SK-N-SH (cell line): ENCODE results near the gene SCGN. TPM values are rescaled to one million over a fixed set of nuclear protein-coding genes. Genes with fewer than 3 reads are reported as not detected.

Source experiments
- CTCF ChIA-PET: fragments of 300-600, 350-600 bp; formaldehyde crosslinking; extraction: SDS; loops from one replicate; lab custom pipeline; 2021; lab: Yijun Ruan, JAX
- POLR2A ChIA-PET: fragments of 350-600 bp; sonication (Branson Sonifier 250); formaldehyde crosslinking; extraction: SDS; loops from one replicate; lab custom pipeline; 2020; ENCODE audit warnings: antibody characterized with exemption, inconsistent platforms; lab: Yijun Ruan, JAX
- DNase-seq: peaks from one replicate; pipeline ENCODE4 v3.0.0; 2012
- H2AFZ ChIP-seq: fragments of 200-600 bp; sonication (generic); 2 replicates; pipeline ENCODE4 v1.8.1; 2016; ENCODE audit warnings: antibody characterized with exemption, mild to moderate bottlenecking, low read depth
- H3F3A ChIP-seq: fragments of 200-600 bp; sonication (generic); replicated peaks from 2 replicates; pipeline ENCODE3; 2016; ENCODE audit warnings: antibody characterized with exemption, mild to moderate bottlenecking; ENCODE audit not compliant: insufficient read depth
- H3K27ac ChIP-seq, 2 experiments: fragments of 200-500 bp in 1 of 2; fragments of 200-600 bp in 1 of 2; sonication (Bioruptor generic) in 1 of 2; sonication (generic), shearing (Covaris generic) in 1 of 2; 2 replicates each; pipeline versions ENCODE4 v1.5.1 to v1.6.1; 2014 to 2016; ENCODE audit warnings: low read depth in 2 of 2, inconsistent platforms in 1 of 2, low read length in 1 of 2, mild to moderate bottlenecking in 1 of 2, mixed read lengths in 1 of 2
- H3K27me3 ChIP-seq: fragments of 200-600 bp; sonication (generic), shearing (Covaris generic); 2 replicates; pipeline ENCODE4 v1.6.1; 2016; ENCODE audit warnings: mixed run types; ENCODE audit not compliant: insufficient read depth
- H3K36me3 ChIP-seq, 2 experiments: fragments of 200-500 bp in 1 of 2; fragments of 200-600 bp in 1 of 2; sonication (Bioruptor generic) in 1 of 2; sonication (generic) in 1 of 2; replicated peaks in 1 of 2; 2 replicates each; pipeline versions ENCODE3 to v1.5.1; 2014 to 2016; ENCODE audit warnings: low read length in 1 of 2, mild to moderate bottlenecking in 1 of 2; ENCODE audit not compliant: insufficient read depth in 2 of 2, control insufficient read depth in 1 of 2
- H3K4me1 ChIP-seq, 2 experiments: fragments of 200-500 bp in 1 of 2; fragments of 200-600 bp in 1 of 2; sonication (Bioruptor generic) in 1 of 2; sonication (generic), shearing (Covaris generic) in 1 of 2; 2 replicates each; pipeline versions ENCODE4 v1.5.1 to v1.6.1; 2014 to 2016; ENCODE audit warnings: low read depth in 1 of 2, low read length in 1 of 2, mixed run types in 1 of 2; ENCODE audit not compliant: insufficient read depth in 2 of 2, control insufficient read depth in 1 of 2
- H3K4me2 ChIP-seq: fragments of 200-600 bp; sonication (generic), shearing (Covaris generic); 2 replicates; pipeline ENCODE4 v1.6.1; 2017; ENCODE audit warnings: mixed run types
- H3K4me3 ChIP-seq, 2 experiments: fragments of 200-500 bp in 1 of 2; fragments of 200-600 bp in 1 of 2; sonication (Bioruptor generic) in 1 of 2; sonication (generic), shearing (Covaris generic) in 1 of 2; 2 replicates each; pipeline versions ENCODE4 v1.5.1 to v1.8.1; 2014 to 2016; ENCODE audit warnings: low read depth in 2 of 2, inconsistent platforms in 1 of 2, low read length in 1 of 2, mild to moderate bottlenecking in 1 of 2, mixed read lengths in 1 of 2, moderate library complexity in 1 of 2
- H3K79me2 ChIP-seq: fragments of 200-600 bp; sonication (generic); 2 replicates; pipeline ENCODE4 v1.8.1; 2017; ENCODE audit warnings: mild to moderate bottlenecking; ENCODE audit not compliant: insufficient read depth
- H3K9ac ChIP-seq: fragments of 200-600 bp; sonication (generic); 2 replicates; pipeline ENCODE4 v1.6.1; 2017; ENCODE audit warnings: mixed run types
- H3K9me2 ChIP-seq: fragments of 200-600 bp; sonication (generic); 2 replicates; pipeline ENCODE4 v1.6.1; 2017; ENCODE audit warnings: mixed run types
- H3K9me3 ChIP-seq: fragments of 200-600 bp; sonication (generic); 2 replicates; pipeline ENCODE4 v1.6.1; 2017; ENCODE audit warnings: mixed run types, mild to moderate bottlenecking, moderate library complexity
- H4K20me1 ChIP-seq: fragments of 200-600 bp; sonication (generic); 2 replicates; pipeline ENCODE4 v1.6.1; 2017; ENCODE audit warnings: mild to moderate bottlenecking, mixed run types; ENCODE audit not compliant: insufficient read depth
- FOXM1 ChIP-seq: IDR thresholded peaks from 2 replicates; pipeline ENCODE4 v1.4.0; 2012; ENCODE audit warnings: low read depth, mild to moderate bottlenecking
- GABPA ChIP-seq: IDR thresholded peaks from 2 replicates; pipeline ENCODE4 v1.4.0; 2012; ENCODE audit warnings: low read depth, mild to moderate bottlenecking
- IRF3 ChIP-seq: fragments of 150-350 bp; IDR thresholded peaks from 2 replicates; pipeline ENCODE4 v1.6.1; 2016; ENCODE audit warnings: mild to moderate bottlenecking, low read depth, low read length
- JUND ChIP-seq: IDR thresholded peaks from 2 replicates; pipeline ENCODE4 v1.4.0; 2012
- MAX ChIP-seq: IDR thresholded peaks from 2 replicates; pipeline ENCODE4 v1.4.0; 2012; ENCODE audit warnings: low read depth
- MEF2A ChIP-seq: IDR thresholded peaks from 2 replicates; pipeline ENCODE4 v1.4.0; 2012; ENCODE audit warnings: low read depth, borderline replicate concordance
- NRF1 ChIP-seq: IDR thresholded peaks from 2 replicates; pipeline ENCODE4 v1.6.1; 2012; ENCODE audit warnings: low read depth, mild to moderate bottlenecking, low read length
- PBX3 ChIP-seq: IDR thresholded peaks from 2 replicates; pipeline ENCODE4; 2012
- POLR2AphosphoS5 ChIP-seq: IDR thresholded peaks from 2 replicates; pipeline ENCODE4 v1.6.1; 2012; ENCODE audit warnings: low read depth, low read length
- REST ChIP-seq: IDR thresholded peaks from 2 replicates; pipeline ENCODE4 v1.6.1; 2012; ENCODE audit warnings: mild to moderate bottlenecking, low read depth, low read length, moderate library complexity
- RFX5 ChIP-seq: IDR thresholded peaks from 2 replicates; pipeline ENCODE4 v1.6.1; 2012; ENCODE audit warnings: mild to moderate bottlenecking, improper control_type of control experiment, low read length
- SMC3 ChIP-seq: IDR thresholded peaks from 2 replicates; pipeline ENCODE4 v1.6.1; 2012; ENCODE audit warnings: low read depth, low read length, improper control_type of control experiment
- ZBTB33 ChIP-seq: IDR thresholded peaks from 2 replicates; pipeline ENCODE4 v1.4.0; 2012; ENCODE audit warnings: low read depth, borderline replicate concordance
- WGBS: methylation state at CpG from one replicate; pipeline ENCODE4 v1.1.6; 2017; ENCODE audit warnings: low lambda C conversion rate; 5-methylcytosine and 5-hydroxymethylcytosine counted together
- polyA plus RNA-seq, 3 experiments: library from polyadenylated mRNA; depleted of rRNA; stranded (reverse); fragments of >200 nt; gene quantifications; 2 replicates each; pipeline ENCODE4 v1.2.3, GENCODE V29; 2012

Gene SCGN
- polyA plus RNA-seq, 1 of the 3 experiments (the other 2 are of a cell fraction): not detected

- H3K36me3 ChIP-seq: no peaks in the 10 kb centered on the region
- peaks cover 0 to 20% of the 10 kb centered on the region in 2 experiments; a peak in 2 of 4 replicates for H3K4me1 ChIP-seq
- H3K4me2 ChIP-seq: no peak overlapping the region
- POLR2A ChIA-PET: no interaction called here
- no peak overlapping the region for H3K27ac ChIP-seq
- CTCF ChIA-PET: interaction anchor here (1.1 kb wide), 1 partner anchor 24 kb away, joined by 3 read pairs; no protein-coding TSS in a partner anchor
- WGBS: 45% methylated on average over 4 of the region's 5 CpGs
- DNase-seq: no peak
- H3F3A ChIP-seq: no peaks in the 10 kb centered on the region
- H3K9me2 ChIP-seq: no peaks in the 10 kb centered on the region
- H4K20me1 ChIP-seq: no peaks in the 10 kb centered on the region
- H3K9ac ChIP-seq: no peak overlapping the region
- TF ChIP-seq REST (no peak), JUND (no peak), RFX5 (no peak), MAX (no peak), POLR2AphosphoS5 (no peak), SMC3 (no peak), MEF2A (no peak), NRF1 (no peak), FOXM1 (no peak), ZBTB33 (no peak)
- no peaks in the 10 kb centered on the region for H3K79me2 ChIP-seq
- H3K27me3 ChIP-seq: no peaks in the 10 kb centered on the region; the same call in 1 of the 2 replicates
- no peaks in the 10 kb centered on the region for H3K9me3 ChIP-seq
- H3K4me3 ChIP-seq: no peak overlapping the region
- no peak overlapping the region for H2AFZ ChIP-seq
Observed at GRCh38 chr6:25640446-25640845, 11.6 kb upstream of the SCGN start.

GRCh38 chr6:25640891-25641290 lies 11.1 kb upstream of the SCGN start:
- Histone ChIP-seq H2AFZ (no peak overlapping the region), H3F3A (no peaks in the 10 kb centered on the region), H3K9ac (no peak overlapping the region), H3K27ac (no peak overlapping the region), H3K4me3 (no peak overlapping the region), H3K79me2 (no peaks in the 10 kb centered on the region), H3K36me3 (no peaks in the 10 kb centered on the region), H3K4me1 (peaks cover 0 to 16% of the 10 kb centered on the region in 2 experiments; a peak in 2 of 4 replicates), H4K20me1 (no peaks in the 10 kb centered on the region), H3K9me2 (no peaks in the 10 kb centered on the region), H3K27me3 (no peaks in the 10 kb centered on the region; the same call in 1 of the 2 replicates), H3K4me2 (no peak overlapping the region), H3K9me3 (no peaks in the 10 kb centered on the region)
- WGBS: 45% methylated on average over 4 of the region's 4 CpGs
- POLR2A ChIA-PET: no interaction called here
- CTCF ChIA-PET: interaction anchor here (1.3 kb wide), 1 partner anchor 15 kb away, joined by 3 read pairs; no protein-coding TSS in a partner anchor
- DNase-seq: no peak
- TF ChIP-seq ZBTB33 (no peak), MEF2A (no peak), GABPA (no peak), MAX (no peak), IRF3 (no peak), PBX3 (no peak)
